DOHH2 (cell line): ENCODE measurements around the gene NCOR2.

ENCODE experiments used
- H3F3A ChIP-seq: fragments of 200-600 bp; sonication (generic), shearing (Covaris generic); 2 replicates; pipeline ENCODE4 v1.6.0; 2016; ENCODE audit warnings: antibody characterized with exemption, mild to moderate bottlenecking; ENCODE audit not compliant: control insufficient read depth, insufficient read depth
- H3K27ac ChIP-seq: fragments of 200-600 bp; sonication (generic); 2 replicates; pipeline ENCODE4 v1.5.1; 2014; ENCODE audit warnings: low read depth, mild to moderate bottlenecking, low read length, moderate library complexity
- H3K27me3 ChIP-seq: fragments of 200-600 bp; sonication (generic); 2 replicates; pipeline ENCODE4 v1.6.1; 2014; ENCODE audit warnings: mild to moderate bottlenecking, low read length, mixed read lengths; ENCODE audit not compliant: control insufficient read depth
- H3K36me3 ChIP-seq: fragments of 200-600 bp; sonication (generic); 2 replicates; pipeline ENCODE4 v1.6.1; 2014; ENCODE audit warnings: mild to moderate bottlenecking, low read length, moderate library complexity, mixed read lengths; ENCODE audit not compliant: control insufficient read depth
- H3K4me1 ChIP-seq: fragments of 200-600 bp; sonication (generic); 2 replicates; pipeline ENCODE4 v1.6.1; 2014; ENCODE audit warnings: mild to moderate bottlenecking, low read length, mixed read lengths; ENCODE audit not compliant: control insufficient read depth
- H3K4me2 ChIP-seq: fragments of 200-600 bp; sonication (generic); 2 replicates; pipeline ENCODE4 v1.6.0; 2014; ENCODE audit warnings: mild to moderate bottlenecking, low read length, moderate library complexity
- H3K4me3 ChIP-seq: fragments of 200-600 bp; sonication (generic); 2 replicates; pipeline ENCODE4 v1.5.1; 2014; ENCODE audit warnings: mild to moderate bottlenecking, low read length, mixed read lengths
- H3K79me2 ChIP-seq: fragments of 200-600 bp; sonication (generic); 2 replicates; pipeline ENCODE4 v1.6.1; 2014; ENCODE audit warnings: mild to moderate bottlenecking, low read length, mixed read lengths; ENCODE audit not compliant: control insufficient read depth
- H3K9me2 ChIP-seq: fragments of 200-600 bp; sonication (generic); replicated peaks from 2 replicates; pipeline ENCODE4 v1.6.1; 2014; ENCODE audit warnings: mild to moderate bottlenecking, low read length, mixed read lengths; ENCODE audit not compliant: control insufficient read depth
- H3K9me3 ChIP-seq: fragments of 200-600 bp; sonication (generic); 2 replicates; pipeline ENCODE4 v1.6.1; 2014; ENCODE audit warnings: antibody characterized with exemption, low read length, mixed read lengths; ENCODE audit not compliant: control insufficient read depth, insufficient read depth
- H4K20me1 ChIP-seq: fragments of 200-600 bp; sonication (generic); 2 replicates; pipeline ENCODE4 v1.6.0; 2014; ENCODE audit warnings: low read depth, mild to moderate bottlenecking, antibody characterized with exemption, low read length, moderate library complexity; ENCODE audit not compliant: control insufficient read depth, insufficient read depth
- CTCF ChIP-seq: fragments of 200-600 bp; sonication (generic); IDR thresholded peaks from one replicate; pipeline ENCODE4 v1.5.1; 2014; ENCODE audit warnings: antibody characterized with exemption, mild to moderate bottlenecking, low read depth, low read length; ENCODE audit not compliant: poor library complexity, severe bottlenecking
- EZH2phosphoT487 ChIP-seq: fragments of 200-600 bp; sonication (generic); IDR thresholded peaks from 2 replicates; pipeline ENCODE4 v1.6.1; 2017; ENCODE audit warnings: borderline replicate concordance, mild to moderate bottlenecking, antibody characterized with exemption, low read length, moderate library complexity, mixed read lengths

The NCOR2 gene

DNA sequence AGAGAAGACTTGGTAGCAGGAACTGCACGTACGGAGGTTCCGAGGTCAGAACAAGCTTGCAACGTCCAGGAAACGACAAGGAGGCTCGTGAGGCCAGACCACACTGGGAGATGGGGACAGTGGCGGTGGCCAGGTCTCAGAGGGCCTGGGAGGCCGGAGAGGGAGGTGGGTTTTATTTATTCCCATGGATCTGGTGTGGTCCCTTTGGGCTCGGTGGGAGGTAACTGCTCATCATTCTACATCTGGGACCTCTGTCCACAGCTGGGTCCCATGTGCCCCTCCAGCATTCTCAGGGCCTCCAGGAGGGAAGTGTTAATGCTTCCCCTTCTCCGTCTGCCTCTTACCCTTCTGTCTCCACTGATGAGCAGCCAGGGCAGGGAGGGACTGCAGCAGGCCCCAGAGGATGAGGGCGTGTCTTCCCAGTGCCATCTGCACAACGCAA is 35.7 kb upstream of the NCOR2 start:
- H4K20me1 ChIP-seq, result no peaks in the 10 kb centered on the region
- no peak overlapping the region for H3K4me2 ChIP-seq
- H3F3A ChIP-seq, result no peaks in the 10 kb centered on the region
- peaks cover 7% of the 10 kb centered on the region; the same call in 1 of the 2 replicates for H3K9me3 ChIP-seq
- no peaks in the 10 kb centered on the region for H3K9me2 ChIP-seq
- TF ChIP-seq CTCF (no peak), EZH2phosphoT487 (no peak)
- no peaks in the 10 kb centered on the region for H3K79me2 ChIP-seq
- H3K4me3 ChIP-seq, result no peak overlapping the region
- H3K27me3 ChIP-seq, result peaks cover 57% of the 10 kb centered on the region
- no peak overlapping the region for H3K27ac ChIP-seq
- H3K36me3 ChIP-seq, result no peaks in the 10 kb centered on the region
- peaks cover 6% of the 10 kb centered on the region for H3K4me1 ChIP-seq

- Histone ChIP-seq H3K79me2 (no peaks in the 10 kb centered on the region), H3K27ac (no peak overlapping the region), H3K9me3 (peaks cover 7% of the 10 kb centered on the region; the same call in 1 of the 2 replicates), H3K4me2 (no peak overlapping the region), H3K4me1 (no peaks in the 10 kb centered on the region), H3F3A (no peaks in the 10 kb centered on the region), H4K20me1 (no peaks in the 10 kb centered on the region), H3K36me3 (no peaks in the 10 kb centered on the region), H3K27me3 (peaks cover 55% of the 10 kb centered on the region), H3K4me3 (no peak overlapping the region), H3K9me2 (no peaks in the 10 kb centered on the region)
- TF ChIP-seq CTCF (no peak), EZH2phosphoT487 (no peak)
Measured at GRCh38 chr12:124601706-124602105, 34.3 kb upstream of the NCOR2 start.

- TF ChIP-seq EZH2phosphoT487 (no peak), CTCF (no peak)
- H3K79me2 ChIP-seq, result no peaks in the 10 kb centered on the region
Measured at GRCh38 chr12:124599074-124599999, 31.9 kb upstream of the NCOR2 start.

More at GRCh38 chr12:124599074-124599999, 31.9 kb upstream of the NCOR2 start:
- Histone ChIP-seq H3K36me3 (no peaks in the 10 kb centered on the region), H3K4me3 (no peak overlapping the region), H3K4me1 (no peaks in the 10 kb centered on the region), H3K27me3 (peaks cover 43% of the 10 kb centered on the region), H4K20me1 (no peaks in the 10 kb centered on the region), H3K9me2 (no peaks in the 10 kb centered on the region), H3K4me2 (no peak overlapping the region), H3K9me3 (peaks cover 7% of the 10 kb centered on the region; the same call in 1 of the 2 replicates), H3K27ac (no peak overlapping the region), H3F3A (no peaks in the 10 kb centered on the region)
